BJ (cell line): ENCODE measurements around the gene OR8B4. TPM values are rescaled to one million over a fixed set of nuclear protein-coding genes. Genes with fewer than 3 reads are reported as not detected.

Experiments used
- CTCF ChIA-PET: fragments of 350-600 bp; formaldehyde crosslinking; extraction: SDS; loops from one replicate; lab custom pipeline; 2021; ENCODE audit warnings: antibody characterized with exemption, inconsistent platforms; lab: Yijun Ruan, JAX
- POLR2A ChIA-PET: fragments of 300-600 bp; sonication (Branson Sonifier 250); formaldehyde crosslinking; extraction: SDS; loops from one replicate; lab custom pipeline; 2021; ENCODE audit warnings: antibody characterized with exemption; lab: Charles Lee
- DNase-seq: peaks from one replicate; pipeline ENCODE4 v3.0.0-alpha.2; 2011; ENCODE audit warnings: low read depth
- H3K27me3 ChIP-seq: 2 replicates; pipeline ENCODE4 v1.6.0; 2011; ENCODE audit warnings: low read length; ENCODE audit not compliant: control insufficient read depth, insufficient read depth
- H3K36me3 ChIP-seq: 2 replicates; pipeline ENCODE4 v1.5.1; 2011; ENCODE audit warnings: low read length; ENCODE audit not compliant: control insufficient read depth, insufficient read depth
- H3K4me3 ChIP-seq: 2 replicates; pipeline ENCODE4 v1.5.1; 2011; ENCODE audit warnings: low read depth, mild to moderate bottlenecking, control low read depth, low read length
- polyA plus RNA-seq: library from polyadenylated mRNA; depleted of rRNA; stranded (reverse); fragments of >200 nt; gene quantifications from 2 replicates; pipeline ENCODE4 v1.2.3, GENCODE V29; 2011; rRNA removed
- TF ChIP-seq, protein P1 (sequence below): IDR thresholded peaks from 2 replicates; pipeline ENCODE4 v1.5.1; 2011; ENCODE audit warnings: low read depth, mild to moderate bottlenecking, control low read depth, inconsistent platforms, low read length, moderate library complexity; ENCODE audit not compliant: insufficient read depth

The OR8B4 gene
- polyA plus RNA-seq, 1 experiment, result not detected

DNA sequence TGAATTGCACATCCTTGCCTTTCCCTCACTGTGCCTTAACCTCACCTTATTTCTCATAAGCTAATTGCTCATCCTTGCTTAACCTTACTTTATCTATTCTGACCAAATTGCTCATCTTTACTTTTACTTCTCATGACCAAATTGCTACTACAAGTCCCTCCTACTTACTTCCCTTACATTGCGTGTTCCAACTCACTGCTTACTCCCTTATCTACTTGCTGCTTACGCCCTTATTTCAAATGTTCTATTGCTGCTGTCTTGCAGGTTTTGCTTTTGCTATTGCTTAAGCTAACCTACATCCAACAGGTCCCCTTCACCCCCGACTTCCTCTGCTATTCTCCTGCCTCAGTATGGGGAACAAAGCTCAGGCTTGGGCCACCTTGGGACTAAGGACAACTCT lies 48.4 kb downstream of the OR8B4 start:
- Histone ChIP-seq H3K36me3 (no peaks in the 10 kb centered on the region), H3K27me3 (no peaks in the 10 kb centered on the region), H3K4me3 (no peak overlapping the region)
- TF ChIP-seq, protein P1, sequence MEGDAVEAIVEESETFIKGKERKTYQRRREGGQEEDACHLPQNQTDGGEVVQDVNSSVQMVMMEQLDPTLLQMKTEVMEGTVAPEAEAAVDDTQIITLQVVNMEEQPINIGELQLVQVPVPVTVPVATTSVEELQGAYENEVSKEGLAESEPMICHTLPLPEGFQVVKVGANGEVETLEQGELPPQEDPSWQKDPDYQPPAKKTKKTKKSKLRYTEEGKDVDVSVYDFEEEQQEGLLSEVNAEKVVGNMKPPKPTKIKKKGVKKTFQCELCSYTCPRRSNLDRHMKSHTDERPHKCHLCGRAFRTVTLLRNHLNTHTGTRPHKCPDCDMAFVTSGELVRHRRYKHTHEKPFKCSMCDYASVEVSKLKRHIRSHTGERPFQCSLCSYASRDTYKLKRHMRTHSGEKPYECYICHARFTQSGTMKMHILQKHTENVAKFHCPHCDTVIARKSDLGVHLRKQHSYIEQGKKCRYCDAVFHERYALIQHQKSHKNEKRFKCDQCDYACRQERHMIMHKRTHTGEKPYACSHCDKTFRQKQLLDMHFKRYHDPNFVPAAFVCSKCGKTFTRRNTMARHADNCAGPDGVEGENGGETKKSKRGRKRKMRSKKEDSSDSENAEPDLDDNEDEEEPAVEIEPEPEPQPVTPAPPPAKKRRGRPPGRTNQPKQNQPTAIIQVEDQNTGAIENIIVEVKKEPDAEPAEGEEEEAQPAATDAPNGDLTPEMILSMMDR, result no peak
- POLR2A ChIA-PET, result no interaction called here
- CTCF ChIA-PET, result no interaction called here
- DNase-seq, result no peak

Other genes starting within 250 kb of the OR8B4 start
- not detected in 2 replicates for gene OR10D3, start 241.5 kb downstream of the OR8B4 start, polyA plus RNA-seq
- not detected in 2 replicates for gene OR8G1, start 183.8 kb downstream of the OR8B4 start, polyA plus RNA-seq
- gene OR8G5, start 168.5 kb downstream of the OR8B4 start, polyA plus RNA-seq, result not detected in 2 replicates
- gene OR8D1, start 110.9 kb downstream of the OR8B4 start, polyA plus RNA-seq, result not detected in 2 replicates
- gene OR8D2, start 104.7 kb downstream of the OR8B4 start, polyA plus RNA-seq, result not detected in 2 replicates
- not detected in 2 replicates for gene OR8B2, start 40.4 kb downstream of the OR8B4 start, polyA plus RNA-seq
- not detected in 2 replicates for gene OR8B3, start 25.8 kb downstream of the OR8B4 start, polyA plus RNA-seq
- not detected in 2 replicates for gene OR8B8, start 20.8 kb upstream of the OR8B4 start, polyA plus RNA-seq
- not detected in 2 replicates for gene OR8B12, start 118.8 kb upstream of the OR8B4 start, polyA plus RNA-seq
- gene OR8A1, start 145.1 kb upstream of the OR8B4 start, polyA plus RNA-seq, result not detected in 2 replicates
- gene PANX3, start 186.6 kb upstream of the OR8B4 start, polyA plus RNA-seq, result not detected in 2 replicates
- 40.8 and 42.5 TPM in 2 replicates for gene TBRG1, start 198.0 kb upstream of the OR8B4 start, polyA plus RNA-seq
- gene SIAE, start 248.9 kb upstream of the OR8B4 start, polyA plus RNA-seq, result 42.1 and 43.8 TPM in 2 replicates
- gene SPA17, start 249.0 kb upstream of the OR8B4 start, polyA plus RNA-seq, result 2.9 and 12.1 TPM in 2 replicates